HT-29 (cell line): ENCODE measurements around the gene B4GALT5. TPM values are rescaled to one million over a fixed set of nuclear protein-coding genes. Genes with fewer than 3 reads are reported as not detected.

ENCODE experiments used
- DNase-seq: peaks from one replicate; pipeline ENCODE4 v3.0.0-alpha.2; 2015; ENCODE audit warnings: low spot score
- total RNA-seq: library from RNA; depleted of rRNA; stranded (reverse); fragments of >200 nt; shearing (Covaris generic); gene quantifications from 2 replicates; pipeline ENCODE4 v1.2.3, GENCODE V29; 2014

B4GALT5 gene
- total RNA-seq, 1 experiment from 2014 or later, result 24.1 TPM

- peak; percentile 41 for DNase-seq
Measured at GRCh38 chr20:49700411-49701185, 13.1 kb downstream of the B4GALT5 start.

GRCh38 chr20:49699200-49699992, 14.3 kb downstream of the B4GALT5 start:
- peak; percentile 41 for DNase-seq

- no peak for DNase-seq
Measured at GRCh38 chr20:49698477-49698876, 15.2 kb downstream of the B4GALT5 start.

- DNase-seq, result peak; percentile 83
Measured at GRCh38 chr20:49697071-49697470, 16.6 kb downstream of the B4GALT5 start.

GRCh38 chr20:49696594-49696993, 17.1 kb downstream of the B4GALT5 start:
- peak; percentile 39 for DNase-seq

GRCh38 chr20:49695830-49696229, 17.8 kb downstream of the B4GALT5 start:
- no peak for DNase-seq

GRCh38 chr20:49694450-49695071, 19.1 kb downstream of the B4GALT5 start:
- no peak for DNase-seq

GRCh38 chr20:49693435-49694171, 20.1 kb downstream of the B4GALT5 start:
- DNase-seq, result no peak

- no peak for DNase-seq
Measured at GRCh38 chr20:49692941-49693340, 20.7 kb downstream of the B4GALT5 start.

- peak; percentile 73 for DNase-seq
Measured at GRCh38 chr20:49691818-49692568, 21.7 kb downstream of the B4GALT5 start.

GRCh38 chr20:49690899-49691620, 22.6 kb downstream of the B4GALT5 start:
- peak; percentile 91 for DNase-seq

- DNase-seq, result no peak
Measured at GRCh38 chr20:49687595-49688567, 25.8 kb downstream of the B4GALT5 start.

GRCh38 chr20:49685809-49686208, 27.9 kb downstream of the B4GALT5 start:
- no peak for DNase-seq

GRCh38 chr20:49685161-49685601, 28.5 kb downstream of the B4GALT5 start:
- DNase-seq, result no peak

GRCh38 chr20:49684335-49684997, 29.2 kb downstream of the B4GALT5 start:
- no peak for DNase-seq

GRCh38 chr20:49682798-49683197, 30.9 kb downstream of the B4GALT5 start:
- DNase-seq, result no peak

GRCh38 chr20:49682278-49682677, 31.4 kb downstream of the B4GALT5 start:
- no peak for DNase-seq

GRCh38 chr20:49681850-49682216, 31.8 kb downstream of the B4GALT5 start:
- no peak for DNase-seq
